Glomerular visceral epithelial cell (primary cell): ENCODE measurements around the gene CLIP2.
"Not testable (repeated sequence)": the region's sequence is repeated elsewhere in the genome, so short reads cannot be mapped to it uniquely, and the experiment has no call there.

Source experiments
- DNase-seq: peaks from one replicate; pipeline ENCODE4 v3.0.0-alpha.2; 2016; ENCODE audit errors: extremely low spot score

Gene CLIP2

DNA sequence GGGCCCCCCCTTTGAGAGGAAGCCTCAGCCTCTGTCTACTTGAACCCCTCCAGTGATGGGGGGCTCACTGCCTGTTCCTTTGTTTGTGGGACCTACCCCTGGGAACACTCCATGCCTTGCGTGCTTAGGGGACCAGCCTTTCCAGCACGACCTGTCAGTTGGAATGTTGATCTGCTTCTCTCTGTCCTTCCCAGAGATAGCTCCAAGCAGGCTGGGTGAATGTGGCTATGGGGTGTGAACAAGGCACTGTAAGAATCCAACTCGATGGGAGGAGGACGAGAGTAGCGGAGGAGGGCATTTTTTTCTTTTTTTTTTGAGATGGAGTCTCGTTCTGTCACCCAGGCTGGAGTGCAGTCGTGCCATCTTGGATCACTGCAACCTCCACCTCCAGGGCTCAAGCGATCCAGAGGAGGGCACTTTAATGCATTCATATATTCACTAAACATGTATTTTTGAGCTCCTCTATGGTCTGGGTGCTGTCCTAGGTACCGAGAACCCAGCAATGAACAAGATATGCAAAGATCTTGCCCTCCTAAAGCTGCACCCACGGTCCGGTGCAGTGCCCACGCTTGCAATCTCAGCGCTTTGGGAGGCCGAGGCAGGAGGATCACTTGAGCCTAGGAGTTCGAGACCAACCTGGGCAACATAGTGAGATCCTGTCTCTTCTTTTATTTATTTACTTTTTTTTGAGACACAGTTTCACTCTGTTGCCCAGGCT, 8.5 kb downstream of the CLIP2 start:
- no peak for DNase-seq

DNA sequence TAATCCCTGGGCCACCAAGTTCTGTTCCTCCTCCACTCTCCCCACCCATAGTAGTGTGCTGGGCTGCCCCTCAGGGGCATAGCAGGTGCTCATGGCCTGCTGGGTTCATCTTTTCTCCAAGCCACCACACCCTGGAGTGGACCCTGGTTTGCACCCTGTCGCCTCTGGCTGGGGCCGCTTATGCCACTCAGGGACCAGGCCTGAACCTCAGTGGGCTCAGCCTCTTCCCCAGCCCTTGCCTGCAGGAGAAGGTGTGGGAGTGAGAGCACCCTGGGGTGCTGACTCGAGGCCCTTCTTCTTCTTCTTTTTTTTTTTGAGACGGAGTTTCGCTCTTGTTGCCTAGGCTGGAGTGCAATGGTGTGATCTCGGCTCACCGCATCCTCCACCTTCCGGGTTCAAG, 10.2 kb downstream of the CLIP2 start:
- no peak for DNase-seq

GRCh38 chr7:74300926-74301325, 11.7 kb downstream of the CLIP2 start:
- no peak for DNase-seq

DNA sequence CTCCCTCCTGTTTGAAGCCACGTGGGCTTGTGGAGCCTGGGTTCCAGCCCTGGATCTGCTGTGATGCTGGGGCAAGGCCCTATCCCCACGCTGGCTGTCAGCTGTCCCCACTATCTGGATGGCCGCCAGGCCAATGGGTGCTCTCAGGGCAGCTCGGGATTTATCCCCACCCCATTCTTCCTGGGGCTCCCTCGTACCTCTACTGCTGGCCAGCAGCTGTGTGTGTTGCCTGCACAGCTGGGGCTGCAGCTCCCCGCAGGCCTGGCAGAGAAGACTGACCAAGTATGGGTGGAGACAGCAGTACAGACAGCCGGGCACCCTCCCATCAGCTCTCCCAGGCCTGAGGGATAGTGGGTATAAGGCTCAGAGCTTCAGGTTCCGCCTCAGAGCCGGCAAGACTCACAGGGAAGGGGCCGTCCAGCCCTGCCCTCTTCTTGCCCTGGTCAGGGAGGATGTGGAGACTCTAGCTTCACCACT, 13.6 kb downstream of the CLIP2 start:
- DNase-seq: peak; percentile 56

DNA sequence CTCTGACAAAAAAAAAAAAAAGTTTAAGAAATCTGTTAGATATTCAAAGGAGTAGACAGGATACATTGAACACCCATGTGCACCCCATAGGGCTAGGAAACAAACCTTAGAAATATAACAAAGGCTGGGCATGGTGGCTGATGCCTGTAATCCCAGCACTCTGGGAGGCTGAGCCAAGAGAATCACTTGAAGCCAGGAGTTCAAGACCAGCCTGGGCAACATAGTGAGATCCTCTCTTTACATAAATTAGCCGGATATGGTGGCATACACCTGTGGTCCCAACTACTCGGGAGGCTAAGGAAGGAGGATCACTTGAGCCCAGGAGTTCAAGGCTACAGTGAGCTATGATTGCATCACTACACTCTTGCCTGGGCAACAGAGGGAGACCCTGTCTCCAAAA, 15.3 kb downstream of the CLIP2 start:
- no peak for DNase-seq

- DNase-seq: no peak
Measured at GRCh38 chr7:74306004-74306729, 17.0 kb downstream of the CLIP2 start.

GRCh38 chr7:74306730-74307469, 17.7 kb downstream of the CLIP2 start:
- peak; percentile 79 for DNase-seq

GRCh38 chr7:74307738-74308505, 18.7 kb downstream of the CLIP2 start:
- no peak for DNase-seq

DNA sequence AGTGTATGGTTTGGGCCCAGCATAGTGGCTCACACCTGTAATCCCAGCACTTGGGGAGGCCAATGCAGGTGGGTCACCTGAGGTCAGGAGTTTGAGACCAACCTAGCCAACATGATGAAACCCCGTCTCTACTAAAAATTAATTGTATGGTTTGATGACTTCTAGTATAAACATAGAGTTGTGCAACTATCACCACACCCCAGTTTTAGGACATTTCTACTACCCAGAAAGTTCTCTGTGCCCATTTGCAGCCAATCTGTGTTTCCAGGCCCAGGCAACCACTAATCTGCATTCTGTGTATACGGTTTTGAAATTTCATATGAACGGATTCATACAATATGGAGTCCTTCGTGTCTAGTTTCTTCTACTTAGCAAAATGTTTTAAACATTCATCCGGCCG, 20.0 kb downstream of the CLIP2 start:
- DNase-seq: no peak

- DNase-seq: no peak
Measured at GRCh38 chr7:74311305-74311744, 22.1 kb downstream of the CLIP2 start.

GRCh38 chr7:74312418-74313028, 23.3 kb downstream of the CLIP2 start:
- DNase-seq: peak; percentile 50

GRCh38 chr7:74315891-74316290, 26.7 kb downstream of the CLIP2 start:
- DNase-seq: not testable (repeated sequence)

DNA sequence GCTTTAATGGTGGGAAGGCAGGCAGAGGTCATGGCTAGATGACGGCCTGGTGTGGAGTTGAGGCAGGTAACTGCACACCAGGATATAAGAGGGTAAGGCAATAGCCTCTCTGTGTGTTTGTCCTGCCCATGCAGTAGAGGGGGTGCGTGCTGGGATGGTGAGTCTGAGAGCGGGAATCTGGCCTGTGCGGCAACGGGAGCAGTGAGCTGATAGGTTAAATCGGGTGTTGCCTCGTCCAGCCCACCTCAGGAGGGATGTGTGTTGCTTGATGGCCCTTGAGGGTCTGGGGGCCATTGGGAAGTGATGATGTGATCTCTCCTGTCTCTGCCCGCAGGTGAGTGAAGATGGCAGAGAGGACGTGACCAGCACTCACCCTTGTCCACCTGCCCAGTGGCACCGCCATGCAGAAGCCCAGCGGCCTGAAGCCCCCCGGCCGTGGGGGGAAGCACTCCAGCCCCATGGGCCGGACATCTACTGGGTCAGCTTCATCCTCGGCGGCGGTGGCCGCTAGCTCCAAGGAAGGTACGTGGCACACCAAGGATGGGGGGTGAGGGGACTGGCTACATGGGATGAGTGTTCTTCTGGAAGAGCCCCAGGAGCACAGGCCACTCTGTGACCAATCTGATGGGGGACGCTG, 28.1 kb downstream of the CLIP2 start:
- DNase-seq: no peak

DNA sequence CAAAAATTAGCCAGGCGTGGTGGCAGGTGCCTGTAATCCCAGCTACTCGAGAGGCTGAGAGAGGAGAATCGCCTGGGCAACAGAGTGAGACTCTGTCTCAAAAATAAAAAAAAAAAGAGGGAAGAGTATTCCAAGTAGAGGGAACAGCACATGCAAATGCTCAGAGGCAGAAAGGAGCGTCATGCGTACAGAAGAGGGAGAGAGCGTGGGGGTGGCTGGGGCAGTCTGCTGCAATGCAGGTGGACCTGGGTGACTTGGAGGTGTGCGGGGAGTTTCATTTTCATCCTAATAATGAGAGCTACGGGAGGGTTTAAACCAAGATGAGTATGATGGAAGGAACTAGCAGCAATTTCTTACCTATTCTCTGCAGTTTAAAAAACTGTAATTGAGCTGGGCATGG, 28.8 kb downstream of the CLIP2 start:
- no peak for DNase-seq

GRCh38 chr7:74320645-74321221, 31.5 kb downstream of the CLIP2 start:
- no peak for DNase-seq

DNA sequence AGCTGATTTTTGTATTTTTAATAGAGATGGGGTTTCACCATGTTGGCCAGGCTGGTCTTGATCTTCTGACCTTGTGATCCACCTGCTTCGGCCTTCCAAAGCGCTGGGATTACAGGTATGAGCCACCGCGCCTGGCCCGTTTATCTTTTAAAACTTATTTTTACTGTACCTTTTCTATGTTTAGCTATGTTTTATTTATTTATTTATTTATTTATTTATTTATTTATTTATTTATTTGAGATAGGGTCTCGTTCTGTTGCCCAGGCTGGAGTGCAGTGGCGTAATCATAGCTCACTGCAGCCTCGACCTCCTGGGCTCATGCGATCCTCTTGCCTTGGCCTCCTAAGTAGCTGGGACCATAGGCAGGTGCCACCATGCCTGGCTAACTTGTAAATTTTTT, 33.7 kb downstream of the CLIP2 start:
- not testable (repeated sequence) for DNase-seq

DNA sequence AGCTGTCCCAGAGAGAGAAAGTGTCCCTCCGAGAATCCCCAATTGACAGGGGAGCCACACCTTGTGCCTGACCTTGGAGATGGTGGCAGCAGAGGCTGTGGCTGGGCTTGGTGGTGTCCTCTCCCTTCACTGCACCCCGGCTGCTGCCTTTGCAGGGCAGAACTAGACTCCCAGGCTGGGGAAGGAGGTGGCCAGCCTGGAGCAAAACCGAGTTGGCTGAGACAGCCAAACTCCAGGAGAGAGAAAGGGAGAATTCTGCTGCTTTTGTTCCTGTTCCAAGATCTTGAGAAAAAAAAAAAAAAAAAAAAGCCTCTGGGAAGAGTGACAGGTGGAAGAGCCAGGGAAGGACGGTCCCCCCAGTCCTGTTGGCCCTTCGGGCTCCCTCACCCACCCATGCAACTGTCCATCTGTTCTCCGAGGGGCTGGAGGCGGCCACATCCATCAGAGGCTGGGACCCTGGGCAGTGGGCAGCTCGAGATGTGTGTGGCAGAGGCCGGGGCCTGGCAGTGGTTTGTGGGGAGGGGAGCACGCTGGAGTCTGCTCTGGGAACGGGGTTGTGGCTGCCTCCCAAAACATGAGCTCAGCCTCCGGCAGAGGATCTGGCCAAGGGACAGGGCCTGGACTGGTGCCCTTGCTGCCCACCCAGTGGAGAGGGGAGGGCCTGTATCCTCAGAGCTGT, 35.5 kb downstream of the CLIP2 start:
- no peak for DNase-seq

GRCh38 chr7:74325210-74325565, 36.0 kb downstream of the CLIP2 start:
- no peak for DNase-seq

DNA sequence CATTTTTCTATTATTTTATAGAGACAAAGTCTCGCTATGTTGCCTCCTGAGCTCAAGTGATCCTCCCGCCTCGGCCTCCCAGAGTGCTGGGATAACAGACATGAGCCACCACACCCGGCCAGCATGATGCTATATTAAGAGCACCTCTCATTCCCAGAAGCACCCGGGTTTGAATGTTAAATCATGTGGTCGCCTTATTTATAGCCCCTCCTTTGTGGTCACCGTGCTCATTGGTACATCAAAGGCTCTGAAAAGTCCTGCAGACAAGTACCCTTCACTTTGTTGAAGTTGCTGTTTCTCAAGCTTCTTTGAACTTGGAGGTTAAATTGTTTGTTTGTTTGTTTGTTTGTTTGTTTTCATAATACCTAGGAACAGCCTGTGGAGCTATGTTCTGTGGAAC, 40.0 kb downstream of the CLIP2 start:
- DNase-seq: no peak
